ENCODE measurements around the gene RNPS1. TPM values are rescaled to one million over a fixed set of nuclear protein-coding genes. Genes with fewer than 3 reads are reported as not detected.

Gene RNPS1
- total RNA-seq, 2 donors from 2014 or later, result 204 to 224 TPM

GRCh38 chr16:2233046-2233775 lies 34.7 kb downstream of the RNPS1 start:
- DNase-seq (no peak), ATAC-seq (no peak)
- no peaks in the 10 kb centered on the region for H3K9me3 ChIP-seq (ENCODE audit: control insufficient read depth, low read length, poor library complexity, severe bottlenecking)
- Mint-ChIP-seq H3K4me1 (peaks cover 3% of the 10 kb centered on the region), H3K27me3 (no peaks in the 10 kb centered on the region), H3K36me3 (ENCODE audit: low read depth) (peaks cover 4% of the 10 kb centered on the region), H3K4me3 (no peak overlapping the region), H3K27ac (no peak overlapping the region)

GRCh38 chr16:2232094-2232990 lies 35.6 kb downstream of the RNPS1 start:
- Mint-ChIP-seq H3K36me3 (ENCODE audit: low read depth) (peaks cover 4% of the 10 kb centered on the region), H3K4me1 (peaks cover 3% of the 10 kb centered on the region), H3K4me3 (no peak overlapping the region), H3K27ac (no peak overlapping the region), H3K27me3 (no peaks in the 10 kb centered on the region)
- ATAC-seq (no peak), DNase-seq (no peak)
- H3K9me3 ChIP-seq (ENCODE audit: control insufficient read depth, low read length, poor library complexity, severe bottlenecking), result no peaks in the 10 kb centered on the region

- DNase-seq (no peak), ATAC-seq (no peak)
- H3K9me3 ChIP-seq (ENCODE audit: control insufficient read depth, low read length, poor library complexity, severe bottlenecking), result no peaks in the 10 kb centered on the region
- H3K4me3 Mint-ChIP-seq, result no peak overlapping the region
- peaks cover 6% of the 10 kb centered on the region for H3K4me1 Mint-ChIP-seq
- no peaks in the 10 kb centered on the region for H3K27me3 Mint-ChIP-seq
- no peak overlapping the region for H3K27ac Mint-ChIP-seq
- H3K36me3 Mint-ChIP-seq (ENCODE audit: low read depth), result peaks cover 4% of the 10 kb centered on the region
Observed at GRCh38 chr16:2231016-2231931, 36.7 kb downstream of the RNPS1 start.

- ATAC-seq (no peak), DNase-seq (no peak)
- H3K4me1 Mint-ChIP-seq, result peaks cover 5% of the 10 kb centered on the region
- peaks cover 4% of the 10 kb centered on the region for H3K36me3 Mint-ChIP-seq (ENCODE audit: low read depth)
- no peaks in the 10 kb centered on the region for H3K27me3 Mint-ChIP-seq
- no peaks in the 10 kb centered on the region for H3K9me3 ChIP-seq (ENCODE audit: control insufficient read depth, low read length, poor library complexity, severe bottlenecking)
- no peak overlapping the region for H3K27ac Mint-ChIP-seq
- H3K4me3 Mint-ChIP-seq, result peak overlapping the region; percentile 43
Observed at GRCh38 chr16:2230376-2230775, 37.5 kb downstream of the RNPS1 start.

- peak overlapping the region; percentile 43 for H3K4me3 Mint-ChIP-seq
- no peak for DNase-seq
- ATAC-seq, result no peak
- no peak overlapping the region for H3K27ac Mint-ChIP-seq
- peaks cover 3% of the 10 kb centered on the region for H3K4me1 Mint-ChIP-seq
- H3K9me3 ChIP-seq (ENCODE audit: control insufficient read depth, low read length, poor library complexity, severe bottlenecking), result no peaks in the 10 kb centered on the region
- no peaks in the 10 kb centered on the region for H3K27me3 Mint-ChIP-seq
- H3K36me3 Mint-ChIP-seq (ENCODE audit: low read depth), result peaks cover 4% of the 10 kb centered on the region
Observed at GRCh38 chr16:2229632-2230250, 38.2 kb downstream of the RNPS1 start.

GRCh38 chr16:2229091-2229490 lies 38.8 kb downstream of the RNPS1 start:
- ATAC-seq, result no peak
- H3K4me3 Mint-ChIP-seq, result no peak overlapping the region
- H3K9me3 ChIP-seq (ENCODE audit: control insufficient read depth, low read length, poor library complexity, severe bottlenecking), result no peaks in the 10 kb centered on the region
- H3K27ac Mint-ChIP-seq, result no peak overlapping the region
- no peak for DNase-seq
- H3K4me1 Mint-ChIP-seq, result peaks cover 5% of the 10 kb centered on the region
- H3K36me3 Mint-ChIP-seq (ENCODE audit: low read depth), result peaks cover 4% of the 10 kb centered on the region
- H3K27me3 Mint-ChIP-seq, result no peaks in the 10 kb centered on the region

GRCh38 chr16:2228161-2228824 lies 39.6 kb downstream of the RNPS1 start:
- ATAC-seq, result no peak
- Mint-ChIP-seq H3K27me3 (no peaks in the 10 kb centered on the region), H3K4me1 (peaks cover 7% of the 10 kb centered on the region), H3K27ac (no peak overlapping the region), H3K36me3 (ENCODE audit: low read depth) (peaks cover 2% of the 10 kb centered on the region), H3K4me3 (no peak overlapping the region)
- H3K9me3 ChIP-seq (ENCODE audit: control insufficient read depth, low read length, poor library complexity, severe bottlenecking), result no peaks in the 10 kb centered on the region
- no peak for DNase-seq

- Mint-ChIP-seq H3K27me3 (no peaks in the 10 kb centered on the region), H3K27ac (no peak overlapping the region), H3K4me1 (peaks cover 9% of the 10 kb centered on the region), H3K4me3 (peak overlapping the region; percentile 67), H3K36me3 (ENCODE audit: low read depth) (peaks cover 2% of the 10 kb centered on the region)
- H3K9me3 ChIP-seq (ENCODE audit: control insufficient read depth, low read length, poor library complexity, severe bottlenecking), result no peaks in the 10 kb centered on the region
- DNase-seq (no peak), ATAC-seq (no peak)
Observed at GRCh38 chr16:2226918-2227317, 41.0 kb downstream of the RNPS1 start.

- H3K36me3 Mint-ChIP-seq (ENCODE audit: low read depth), result peaks cover 2% of the 10 kb centered on the region
- no peaks in the 10 kb centered on the region for H3K27me3 Mint-ChIP-seq
- peaks cover 9% of the 10 kb centered on the region for H3K4me1 Mint-ChIP-seq
- ATAC-seq, result no peak
- H3K4me3 Mint-ChIP-seq, result peak overlapping the region; percentile 25
- DNase-seq, result no peak
- no peaks in the 10 kb centered on the region for H3K9me3 ChIP-seq (ENCODE audit: control insufficient read depth, low read length, poor library complexity, severe bottlenecking)
- H3K27ac Mint-ChIP-seq, result no peak overlapping the region
Observed at GRCh38 chr16:2226245-2226793, 41.6 kb downstream of the RNPS1 start.

- DNase-seq (no peak), ATAC-seq (peak; percentile 14)
- Mint-ChIP-seq H3K27me3 (no peaks in the 10 kb centered on the region), H3K4me3 (peak overlapping the region; percentile 88), H3K27ac (peak overlapping the region; percentile 83), H3K4me1 (peaks cover 9% of the 10 kb centered on the region), H3K36me3 (ENCODE audit: low read depth) (no peaks in the 10 kb centered on the region)
- no peaks in the 10 kb centered on the region for H3K9me3 ChIP-seq (ENCODE audit: control insufficient read depth, low read length, poor library complexity, severe bottlenecking)
Observed at GRCh38 chr16:2223942-2224486, 43.9 kb downstream of the RNPS1 start.

GRCh38 chr16:2223221-2223941 lies 44.5 kb downstream of the RNPS1 start, which contains the start of gene E4F1:
E4F1 (plus strand) TSS chr16:2223591; CDS start chr16:2223614, 23 bp downstream.
- no peaks in the 10 kb centered on the region for H3K27me3 Mint-ChIP-seq
- DNase-seq (peak; percentile 97 to 99 (median 99)), ATAC-seq (peak; percentile 98)
- peak within 1 kb of the TSS; percentile 88 for H3K4me3 Mint-ChIP-seq
- no peaks in the 10 kb centered on the region for H3K36me3 Mint-ChIP-seq (ENCODE audit: low read depth)
- peak within 1 kb of the TSS; percentile 83 for H3K27ac Mint-ChIP-seq
- H3K4me1 Mint-ChIP-seq, result peaks cover 9% of the 10 kb centered on the region
- no peaks in the 10 kb centered on the region for H3K9me3 ChIP-seq (ENCODE audit: control insufficient read depth, low read length, poor library complexity, severe bottlenecking)

All from T-helper 17 cell (primary cell).